ENCODE data around the gene RALGPS1. TPM values are rescaled to one million over a fixed set of nuclear protein-coding genes. Genes with fewer than 3 reads are reported as not detected.

Gene RALGPS1
- total and polyA plus RNA-seq, 2 experiments from 2014 or later, result 13.1 to 22.1 TPM

- Histone ChIP-seq H3K36me3 (replicated peaks; ENCODE audit: insufficient read depth, low read depth) (no peaks in the 10 kb centered on the region), H2AFZ (no peak overlapping the region), H3K4me1 (ENCODE audit: insufficient read depth) (peaks cover 3% of the 10 kb centered on the region), H3K9me2 (replicated peaks; ENCODE audit: insufficient read depth) (no peaks in the 10 kb centered on the region), H3K4me3 (no peak overlapping the region), H3K27me3 (no peaks in the 10 kb centered on the region), H4K20me1 (ENCODE audit: insufficient read depth, poor library complexity, severe bottlenecking) (no peaks in the 10 kb centered on the region), H3K27ac (no peak overlapping the region), H3K9me3 (ENCODE audit: low read depth) (no peaks in the 10 kb centered on the region), H3K4me2 (no peak overlapping the region), H3K79me2 (no peaks in the 10 kb centered on the region)
- WGBS (ENCODE audit: low lambda C conversion rate, missing lambda C conversion rate), result 91% methylated on average over 5 of the region's 5 CpGs
- no peak for TF ChIP-seq EZH2phosphoT487 (IDR thresholded peaks at IDR 0.05; ENCODE audit: low read depth, severe bottlenecking, unreplicated experiment)
- TF ChIP-seq CTCF (IDR thresholded peaks at IDR 0.05; ENCODE audit: poor library complexity), result no peak
- TF ChIP-seq EZH2 (IDR thresholded peaks at IDR 0.05; ENCODE audit: borderline replicate concordance), result no peak
- DNase-seq (ENCODE audit: low spot score), result no peak
These were observed 289.2 kb downstream of the RALGPS1 start for GRCh38 chr9:127203681-127204327.

- no peaks in the 10 kb centered on the region for H3K27me3 ChIP-seq
- TF ChIP-seq EZH2phosphoT487 (IDR thresholded peaks at IDR 0.05; ENCODE audit: low read depth, severe bottlenecking, unreplicated experiment) (no peak), CTCF (IDR thresholded peaks at IDR 0.05; ENCODE audit: poor library complexity) (peak; percentile 34)
- WGBS (ENCODE audit: low lambda C conversion rate, missing lambda C conversion rate), result 69% methylated on average over 7 of the region's 7 CpGs
- no peaks in the 10 kb centered on the region for H3K9me2 ChIP-seq (replicated peaks; ENCODE audit: insufficient read depth)
- no peak overlapping the region for H3K4me2 ChIP-seq
- no peaks in the 10 kb centered on the region for H3K36me3 ChIP-seq (replicated peaks; ENCODE audit: insufficient read depth, low read depth)
- no peaks in the 10 kb centered on the region for H3K4me1 ChIP-seq (ENCODE audit: insufficient read depth)
- no peak overlapping the region for H3K4me3 ChIP-seq
- no peak overlapping the region for H2AFZ ChIP-seq
- DNase-seq (ENCODE audit: low spot score), result peak; percentile 43
- H4K20me1 ChIP-seq (ENCODE audit: insufficient read depth, poor library complexity, severe bottlenecking), result no peaks in the 10 kb centered on the region
- H3K79me2 ChIP-seq, result no peaks in the 10 kb centered on the region
- no peak overlapping the region for H3K27ac ChIP-seq
- no peaks in the 10 kb centered on the region for H3K9me3 ChIP-seq (ENCODE audit: low read depth)
These were observed 290.3 kb downstream of the RALGPS1 start for GRCh38 chr9:127204771-127205470.

- no peak for TF ChIP-seq CTCF (IDR thresholded peaks at IDR 0.05; ENCODE audit: poor library complexity)
- TF ChIP-seq EZH2 (IDR thresholded peaks at IDR 0.05; ENCODE audit: borderline replicate concordance), result no peak
- no peak for TF ChIP-seq EZH2phosphoT487 (IDR thresholded peaks at IDR 0.05; ENCODE audit: low read depth, severe bottlenecking, unreplicated experiment)
- Histone ChIP-seq H4K20me1 (ENCODE audit: insufficient read depth, poor library complexity, severe bottlenecking) (no peaks in the 10 kb centered on the region), H3K4me3 (no peak overlapping the region), H3K4me1 (ENCODE audit: insufficient read depth) (no peaks in the 10 kb centered on the region), H3K27ac (no peak overlapping the region), H3K27me3 (no peaks in the 10 kb centered on the region), H3K9me2 (replicated peaks; ENCODE audit: insufficient read depth) (no peaks in the 10 kb centered on the region), H3K79me2 (no peaks in the 10 kb centered on the region), H2AFZ (no peak overlapping the region), H3K36me3 (replicated peaks; ENCODE audit: insufficient read depth, low read depth) (no peaks in the 10 kb centered on the region), H3K4me2 (no peak overlapping the region), H3K9me3 (ENCODE audit: low read depth) (no peaks in the 10 kb centered on the region)
- no peak for DNase-seq (ENCODE audit: low spot score)
- 94% methylated on average over 4 of the region's 4 CpGs for WGBS (ENCODE audit: low lambda C conversion rate, missing lambda C conversion rate)
These were observed 291.4 kb downstream of the RALGPS1 start for GRCh38 chr9:127205952-127206351.
